ENCODE results near the gene MTMR4. TPM values are rescaled to one million over a fixed set of nuclear protein-coding genes. Genes with fewer than 3 reads are reported as not detected.
A peak's percentile ranks its signal among the peaks of the same experiment; 100 is the strongest.

The MTMR4 gene
- total RNA-seq, 2 donors from 2014 or later, result 13.9 TPM

- peak overlapping the region in 1 of 2 donors; percentile 75 for H3K27ac ChIP-seq
- no peaks in the 10 kb centered on the region for H3K36me3 ChIP-seq
- TF ChIP-seq, protein P1, sequence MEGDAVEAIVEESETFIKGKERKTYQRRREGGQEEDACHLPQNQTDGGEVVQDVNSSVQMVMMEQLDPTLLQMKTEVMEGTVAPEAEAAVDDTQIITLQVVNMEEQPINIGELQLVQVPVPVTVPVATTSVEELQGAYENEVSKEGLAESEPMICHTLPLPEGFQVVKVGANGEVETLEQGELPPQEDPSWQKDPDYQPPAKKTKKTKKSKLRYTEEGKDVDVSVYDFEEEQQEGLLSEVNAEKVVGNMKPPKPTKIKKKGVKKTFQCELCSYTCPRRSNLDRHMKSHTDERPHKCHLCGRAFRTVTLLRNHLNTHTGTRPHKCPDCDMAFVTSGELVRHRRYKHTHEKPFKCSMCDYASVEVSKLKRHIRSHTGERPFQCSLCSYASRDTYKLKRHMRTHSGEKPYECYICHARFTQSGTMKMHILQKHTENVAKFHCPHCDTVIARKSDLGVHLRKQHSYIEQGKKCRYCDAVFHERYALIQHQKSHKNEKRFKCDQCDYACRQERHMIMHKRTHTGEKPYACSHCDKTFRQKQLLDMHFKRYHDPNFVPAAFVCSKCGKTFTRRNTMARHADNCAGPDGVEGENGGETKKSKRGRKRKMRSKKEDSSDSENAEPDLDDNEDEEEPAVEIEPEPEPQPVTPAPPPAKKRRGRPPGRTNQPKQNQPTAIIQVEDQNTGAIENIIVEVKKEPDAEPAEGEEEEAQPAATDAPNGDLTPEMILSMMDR (IDR thresholded peaks at IDR 0.05), result no peak
- peak overlapping the region in 1 of 2 donors; percentile 67 for H3K4me3 ChIP-seq
- no peak for DNase-seq (ENCODE audit: low spot score)
- no peaks in the 10 kb centered on the region for H3K27me3 ChIP-seq
- peaks cover 0 to 81% of the 10 kb centered on the region in 2 donors for H3K4me1 ChIP-seq
- H3K9me3 ChIP-seq, result no peaks in the 10 kb centered on the region
Observed at GRCh38 chr17:58530655-58531054, 16.2 kb upstream of the MTMR4 start.

DNA sequence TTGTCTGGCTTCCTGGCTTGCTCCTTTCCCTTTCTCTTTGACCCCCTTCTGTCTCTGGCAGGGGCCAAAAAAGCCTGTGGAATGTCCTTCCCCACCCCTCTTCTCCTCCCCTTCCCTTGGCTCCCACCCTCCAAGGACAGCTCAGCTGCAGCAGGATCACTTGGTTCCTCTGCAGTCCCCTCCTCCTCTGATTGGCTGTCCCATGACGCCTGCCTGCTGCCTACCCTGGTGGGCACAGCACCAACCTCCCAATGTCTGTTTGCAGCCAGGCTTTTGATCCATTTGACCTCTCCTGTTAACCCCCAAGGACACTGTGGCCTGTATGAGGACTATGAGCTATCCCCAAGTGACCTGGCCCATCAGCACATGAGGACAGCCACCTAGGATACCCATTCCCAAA is 14.8 kb upstream of the MTMR4 start:
- no peak for DNase-seq (ENCODE audit: low spot score)
- Histone ChIP-seq H3K27me3 (no peaks in the 10 kb centered on the region), H3K9me3 (no peaks in the 10 kb centered on the region), H3K36me3 (no peaks in the 10 kb centered on the region), H3K4me3 (peak overlapping the region in 1 of 2 donors; percentile 25), H3K4me1 (peaks cover 0 to 78% of the 10 kb centered on the region in 2 donors), H3K27ac (peak overlapping the region; percentile 18 to 33)
- TF ChIP-seq, protein P1 (IDR thresholded peaks at IDR 0.05), result no peak

DNA sequence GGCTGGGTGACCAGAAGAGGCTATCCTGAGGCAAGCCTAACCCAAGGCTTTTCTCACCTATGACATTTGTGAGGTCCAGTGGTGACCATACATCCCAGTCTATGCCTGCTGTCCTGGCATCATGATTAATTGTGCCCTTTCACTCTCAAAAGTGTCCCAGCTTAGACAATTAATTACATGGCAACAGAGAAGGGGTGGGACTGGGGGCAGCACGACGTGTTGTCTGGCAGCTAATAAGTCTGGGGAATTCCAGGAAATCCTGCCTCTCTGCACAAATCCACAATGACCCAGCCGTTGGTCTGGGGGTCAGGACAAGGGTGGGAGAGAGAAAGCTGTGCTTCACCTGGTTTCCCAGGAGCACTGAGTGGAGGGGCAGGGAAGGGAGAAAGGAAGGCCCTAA is 14.0 kb upstream of the MTMR4 start:
- H3K9me3 ChIP-seq, result no peaks in the 10 kb centered on the region
- H3K36me3 ChIP-seq, result no peaks in the 10 kb centered on the region
- H3K4me3 ChIP-seq, result peak overlapping the region in 1 of 2 donors; percentile 25
- no peaks in the 10 kb centered on the region for H3K27me3 ChIP-seq
- DNase-seq (ENCODE audit: low spot score), result no peak
- H3K4me1 ChIP-seq, result peaks cover 0 to 72% of the 10 kb centered on the region in 2 donors
- TF ChIP-seq, protein P1 (IDR thresholded peaks at IDR 0.05), result no peak
- H3K27ac ChIP-seq, result peak overlapping the region; percentile 18 to 33

DNA sequence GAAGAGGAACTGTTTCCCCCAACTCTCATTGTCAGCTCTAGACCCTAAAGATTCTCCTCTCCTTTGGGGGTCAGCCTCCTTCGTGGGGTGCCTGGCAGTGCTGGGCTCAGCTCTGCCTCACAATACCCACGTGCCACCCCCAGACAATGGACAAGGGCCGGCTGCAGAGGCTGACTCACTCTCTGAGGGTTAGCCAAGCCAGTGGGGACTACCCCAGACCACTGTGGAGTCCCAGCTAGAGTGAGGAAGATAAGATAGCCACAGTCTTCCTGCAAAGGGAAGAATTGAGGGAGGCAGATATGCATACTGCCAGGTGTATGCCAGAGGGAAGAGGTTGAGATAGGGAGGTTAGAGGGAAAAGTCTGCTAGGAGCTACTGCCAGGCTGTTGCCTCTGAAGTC is 13.5 kb upstream of the MTMR4 start:
- H3K36me3 ChIP-seq, result no peaks in the 10 kb centered on the region
- no peaks in the 10 kb centered on the region for H3K9me3 ChIP-seq
- peaks cover 0 to 72% of the 10 kb centered on the region in 2 donors for H3K4me1 ChIP-seq
- no peak for DNase-seq (ENCODE audit: low spot score)
- no peaks in the 10 kb centered on the region for H3K27me3 ChIP-seq
- TF ChIP-seq, protein P1 (IDR thresholded peaks at IDR 0.05), result no peak
- H3K27ac ChIP-seq, result peak overlapping the region; percentile 26 to 62
- H3K4me3 ChIP-seq, result no peak overlapping the region

- DNase-seq (ENCODE audit: low spot score), result no peak
- no peaks in the 10 kb centered on the region for H3K27me3 ChIP-seq
- no peak overlapping the region for H3K4me3 ChIP-seq
- peak overlapping the region; percentile 26 to 62 for H3K27ac ChIP-seq
- H3K9me3 ChIP-seq, result no peaks in the 10 kb centered on the region
- no peaks in the 10 kb centered on the region for H3K36me3 ChIP-seq
- H3K4me1 ChIP-seq, result peaks cover 0 to 67% of the 10 kb centered on the region in 2 donors
- TF ChIP-seq, protein P1 (IDR thresholded peaks at IDR 0.05), result no peak
Observed at GRCh38 chr17:58527306-58527705, 12.9 kb upstream of the MTMR4 start.

- Histone ChIP-seq H3K27me3 (no peaks in the 10 kb centered on the region), H3K9me3 (no peaks in the 10 kb centered on the region), H3K36me3 (no peaks in the 10 kb centered on the region), H3K4me1 (peaks cover 0 to 54% of the 10 kb centered on the region in 2 donors), H3K27ac (peak overlapping the region; percentile 0 to 69), H3K4me3 (no peak overlapping the region)
- DNase-seq (ENCODE audit: low spot score), result peak; percentile 80
- TF ChIP-seq, protein P1 (IDR thresholded peaks at IDR 0.05), result no peak
Observed at GRCh38 chr17:58525239-58525638, 10.8 kb upstream of the MTMR4 start.
